ENCODE data around the gene ZHX3.

GRCh38 chr20:41217422-41217821, 100.1 kb downstream of the ZHX3 start:
- TF ChIP-seq CTCF (IDR thresholded peaks at IDR 0.05) (no peak), POLR2A (IDR thresholded peaks at IDR 0.05) (no peak), POLR2AphosphoS5 (IDR thresholded peaks at IDR 0.05) (no peak), EP300 (IDR thresholded peaks at IDR 0.05) (no peak)

Measured in stomach (tissue), 4 donors.